ENCODE data around the gene CHIT1.

CHIT1 gene

DNA sequence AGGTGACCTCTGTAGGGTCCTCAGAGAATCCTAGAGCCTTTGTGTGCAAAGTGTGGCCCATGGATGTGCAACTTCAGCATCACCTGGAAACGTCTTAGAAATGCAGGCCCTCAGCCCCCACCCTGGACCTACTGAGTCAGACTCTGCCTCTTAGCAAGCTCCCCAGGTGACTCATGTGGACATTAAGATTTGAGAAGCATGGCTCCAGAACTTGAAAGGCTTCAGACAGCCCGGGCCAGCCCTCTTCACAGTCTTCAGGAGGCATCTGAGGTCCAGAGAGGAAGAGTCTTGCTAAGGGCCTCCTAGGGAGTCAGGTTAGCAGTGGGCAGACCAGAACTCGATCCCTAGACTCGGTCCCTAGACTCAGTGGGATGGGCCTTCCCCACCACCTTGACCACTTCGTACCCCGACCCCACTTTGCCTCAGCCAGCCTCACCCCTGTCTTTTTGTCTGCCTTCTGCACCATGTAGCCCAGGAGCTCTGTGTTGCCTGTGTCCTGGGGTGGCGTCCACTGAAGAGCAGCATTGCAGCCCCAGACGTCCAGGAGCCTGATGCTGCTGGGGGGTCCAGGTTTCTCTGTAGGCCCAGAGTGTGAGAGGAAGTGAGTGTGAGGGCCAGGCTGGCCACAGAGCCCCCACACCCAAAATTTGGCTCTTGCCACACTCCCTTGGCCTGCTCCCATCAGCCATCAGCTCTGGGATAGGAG is 58.7 kb downstream of the CHIT1 start:
- H3K9ac ChIP-seq (ENCODE audit: low read depth in 1 of 2, low read length in 2 of 2): no peak overlapping the region
- H3K27ac ChIP-seq (ENCODE audit: low read depth in 2 of 2, low read length in 2 of 2): no peak overlapping the region
- no peak overlapping the region for H3K4me3 ChIP-seq (ENCODE audit: low read length in 2 of 2)

GRCh38 chr1:203169770-203170520 is 59.5 kb downstream of the CHIT1 start:
- no peak overlapping the region for H3K4me3 ChIP-seq (ENCODE audit: low read length in 2 of 2)
- H3K27ac ChIP-seq (ENCODE audit: low read depth in 2 of 2, low read length in 2 of 2): no peak overlapping the region
- no peak overlapping the region for H3K9ac ChIP-seq (ENCODE audit: low read depth in 1 of 2, low read length in 2 of 2)
- no peaks in the 10 kb centered on the region for H3K27me3 ChIP-seq (ENCODE audit: control insufficient read depth in 2 of 2, insufficient read depth in 2 of 2, low read length in 2 of 2)
- H3K9me3 ChIP-seq (ENCODE audit: control insufficient read depth in 2 of 2, low read length in 2 of 2): no peaks in the 10 kb centered on the region
- H3K36me3 ChIP-seq (ENCODE audit: control insufficient read depth in 2 of 2, insufficient read depth in 2 of 2, low read length in 2 of 2): no peaks in the 10 kb centered on the region
- H3K4me1 ChIP-seq (ENCODE audit: control insufficient read depth in 2 of 2, insufficient read depth in 2 of 2, low read length in 2 of 2): no peaks in the 10 kb centered on the region

More for the DNA sequence above, 58.7 kb downstream of the CHIT1 start:
- Histone ChIP-seq H3K9me3 (ENCODE audit: control insufficient read depth in 2 of 2, low read length in 2 of 2) (no peaks in the 10 kb centered on the region), H3K27me3 (ENCODE audit: control insufficient read depth in 2 of 2, insufficient read depth in 2 of 2, low read length in 2 of 2) (no peaks in the 10 kb centered on the region), H3K36me3 (ENCODE audit: control insufficient read depth in 2 of 2, insufficient read depth in 2 of 2, low read length in 2 of 2) (no peaks in the 10 kb centered on the region), H3K4me1 (ENCODE audit: control insufficient read depth in 2 of 2, insufficient read depth in 2 of 2, low read length in 2 of 2) (no peaks in the 10 kb centered on the region)

GRCh38 chr1:203168991-203169390 is 60.5 kb downstream of the CHIT1 start:
- Histone ChIP-seq H3K9ac (ENCODE audit: low read depth in 1 of 2, low read length in 2 of 2) (no peak overlapping the region), H3K4me1 (ENCODE audit: control insufficient read depth in 2 of 2, insufficient read depth in 2 of 2, low read length in 2 of 2) (no peaks in the 10 kb centered on the region), H3K36me3 (ENCODE audit: control insufficient read depth in 2 of 2, insufficient read depth in 2 of 2, low read length in 2 of 2) (no peaks in the 10 kb centered on the region), H3K9me3 (ENCODE audit: control insufficient read depth in 2 of 2, low read length in 2 of 2) (no peaks in the 10 kb centered on the region), H3K27me3 (ENCODE audit: control insufficient read depth in 2 of 2, insufficient read depth in 2 of 2, low read length in 2 of 2) (no peaks in the 10 kb centered on the region), H3K4me3 (ENCODE audit: low read length in 2 of 2) (no peak overlapping the region), H3K27ac (ENCODE audit: low read depth in 2 of 2, low read length in 2 of 2) (no peak overlapping the region)

- Histone ChIP-seq H3K9ac (ENCODE audit: low read depth in 1 of 2, low read length in 2 of 2) (no peak overlapping the region), H3K36me3 (ENCODE audit: control insufficient read depth in 2 of 2, insufficient read depth in 2 of 2, low read length in 2 of 2) (no peaks in the 10 kb centered on the region), H3K9me3 (ENCODE audit: control insufficient read depth in 2 of 2, low read length in 2 of 2) (no peaks in the 10 kb centered on the region), H3K27me3 (ENCODE audit: control insufficient read depth in 2 of 2, insufficient read depth in 2 of 2, low read length in 2 of 2) (no peaks in the 10 kb centered on the region), H3K27ac (ENCODE audit: low read depth in 2 of 2, low read length in 2 of 2) (no peak overlapping the region), H3K4me3 (ENCODE audit: low read length in 2 of 2) (no peak overlapping the region), H3K4me1 (ENCODE audit: control insufficient read depth in 2 of 2, insufficient read depth in 2 of 2, low read length in 2 of 2) (no peaks in the 10 kb centered on the region)
Measured at GRCh38 chr1:203168256-203168786, 61.2 kb downstream of the CHIT1 start.

GRCh38 chr1:203167913-203168200 is 61.6 kb downstream of the CHIT1 start:
- Histone ChIP-seq H3K27me3 (ENCODE audit: control insufficient read depth in 2 of 2, insufficient read depth in 2 of 2, low read length in 2 of 2) (no peaks in the 10 kb centered on the region), H3K4me1 (ENCODE audit: control insufficient read depth in 2 of 2, insufficient read depth in 2 of 2, low read length in 2 of 2) (no peaks in the 10 kb centered on the region), H3K36me3 (ENCODE audit: control insufficient read depth in 2 of 2, insufficient read depth in 2 of 2, low read length in 2 of 2) (no peaks in the 10 kb centered on the region), H3K9ac (ENCODE audit: low read depth in 1 of 2, low read length in 2 of 2) (no peak overlapping the region), H3K27ac (ENCODE audit: low read depth in 2 of 2, low read length in 2 of 2) (no peak overlapping the region), H3K9me3 (ENCODE audit: control insufficient read depth in 2 of 2, low read length in 2 of 2) (no peaks in the 10 kb centered on the region), H3K4me3 (ENCODE audit: low read length in 2 of 2) (no peak overlapping the region)

- Histone ChIP-seq H3K36me3 (ENCODE audit: control insufficient read depth in 2 of 2, insufficient read depth in 2 of 2, low read length in 2 of 2) (no peaks in the 10 kb centered on the region), H3K4me1 (ENCODE audit: control insufficient read depth in 2 of 2, insufficient read depth in 2 of 2, low read length in 2 of 2) (no peaks in the 10 kb centered on the region), H3K27ac (ENCODE audit: low read depth in 2 of 2, low read length in 2 of 2) (no peak overlapping the region), H3K9ac (ENCODE audit: low read depth in 1 of 2, low read length in 2 of 2) (no peak overlapping the region), H3K27me3 (ENCODE audit: control insufficient read depth in 2 of 2, insufficient read depth in 2 of 2, low read length in 2 of 2) (no peaks in the 10 kb centered on the region), H3K4me3 (ENCODE audit: low read length in 2 of 2) (no peak overlapping the region), H3K9me3 (ENCODE audit: control insufficient read depth in 2 of 2, low read length in 2 of 2) (no peaks in the 10 kb centered on the region)
Measured at GRCh38 chr1:203167026-203167912, 62.2 kb downstream of the CHIT1 start.

- H3K9ac ChIP-seq (ENCODE audit: low read depth in 1 of 2, low read length in 2 of 2): no peak overlapping the region
- H3K27ac ChIP-seq (ENCODE audit: low read depth in 2 of 2, low read length in 2 of 2): no peak overlapping the region
- no peaks in the 10 kb centered on the region for H3K36me3 ChIP-seq (ENCODE audit: control insufficient read depth in 2 of 2, insufficient read depth in 2 of 2, low read length in 2 of 2)
- H3K9me3 ChIP-seq (ENCODE audit: control insufficient read depth in 2 of 2, low read length in 2 of 2): no peaks in the 10 kb centered on the region
- no peak overlapping the region for H3K4me3 ChIP-seq (ENCODE audit: low read length in 2 of 2)
- H3K27me3 ChIP-seq (ENCODE audit: control insufficient read depth in 2 of 2, insufficient read depth in 2 of 2, low read length in 2 of 2): no peaks in the 10 kb centered on the region
- H3K4me1 ChIP-seq (ENCODE audit: control insufficient read depth in 2 of 2, insufficient read depth in 2 of 2, low read length in 2 of 2): no peaks in the 10 kb centered on the region
Measured at GRCh38 chr1:203166192-203166940, 63.1 kb downstream of the CHIT1 start.
